Activated B cell treated with CpG ODN at 0.5 μM for 24 hours (primary cell): ENCODE measurements around the gene CLEC12A. TPM values are rescaled to one million over a fixed set of nuclear protein-coding genes. Genes with fewer than 3 reads are reported as not detected.

Experiments used
- ATAC-seq: fragments of 200-7000 bp; cut with Tn5 transposase; one replicate; pipeline ENCODE4 v1.10.0; 2021; ENCODE audit warnings: low read depth, mild to moderate bottlenecking, moderate library complexity
- CTCF ChIA-PET: fragments of 350-600 bp; sonication (Branson Sonifier 250); formaldehyde crosslinking; loops from one replicate; lab custom pipeline; 2021; ENCODE audit warnings: antibody characterized with exemption; lab: Charles Lee
- POLR2A ChIA-PET: fragments of 350-600 bp; sonication (Branson Sonifier 250); formaldehyde crosslinking; loops from one replicate; lab custom pipeline; 2021; ENCODE audit warnings: antibody characterized with exemption; lab: Charles Lee
- DNase-seq: peaks from one replicate; pipeline ENCODE4 v3.0.0; 2022
- H3K27ac Mint-ChIP-seq: one replicate; pipeline ENCODE4 v1.8.0; 2020; ENCODE audit warnings: mixed read lengths
- H3K27me3 Mint-ChIP-seq: one replicate; pipeline ENCODE4 v1.8.0; 2021; ENCODE audit warnings: mixed read lengths
- H3K36me3 Mint-ChIP-seq: one replicate; pipeline ENCODE4 v1.8.0; 2021; ENCODE audit warnings: low read depth, mixed read lengths
- H3K4me1 Mint-ChIP-seq: one replicate; pipeline ENCODE4 v1.8.0; 2021; ENCODE audit warnings: mixed read lengths
- H3K4me3 Mint-ChIP-seq: one replicate; pipeline ENCODE4 v1.8.0; 2020; ENCODE audit warnings: mild to moderate bottlenecking, mixed read lengths
- H3K9me3 Mint-ChIP-seq: one replicate; pipeline ENCODE4 v1.8.0; 2020; ENCODE audit warnings: mixed read lengths
- CTCF ChIP-seq: fragments of 200-600 bp; IDR thresholded peaks from one replicate; pipeline ENCODE4 v1.8.0; 2022; ENCODE audit warnings: antibody characterized with exemption, mild to moderate bottlenecking
- intact Hi-C: fragments of 100-400 bp; cut with micrococcal nuclease; formaldehyde crosslinking; loops from one replicate; pipeline ENCODE4 v1.15.1; 2024
- total RNA-seq: library from RNA; stranded (reverse); gene quantifications from 2 replicates; pipeline ENCODE4 v1.2.3, GENCODE V29; 2022

CLEC12A gene
- total RNA-seq, 1 donor from 2014 or later: not detected

GRCh38 chr12:9999016-9999415 lies 27.8 kb downstream of the CLEC12A start, which contains the start of gene CLEC1B:
CLEC1B (minus strand) TSS chr12:9999121; CDS start chr12:9999100, 21 bp downstream.
- intact Hi-C loops: no loop called here

GRCh38 chr12:10001171-10001776 lies 30.1 kb downstream of the CLEC12A start:
- H3K27me3 Mint-ChIP-seq: peaks cover 24% of the 10 kb centered on the region
- H3K4me1 Mint-ChIP-seq: no peaks in the 10 kb centered on the region
- intact Hi-C loops: no loop called here
- no peaks in the 10 kb centered on the region for H3K36me3 Mint-ChIP-seq
- no peaks in the 10 kb centered on the region for H3K9me3 Mint-ChIP-seq
- ChIA-PET POLR2A (no interaction called here), CTCF (no interaction called here)
- no peak overlapping the region for H3K27ac Mint-ChIP-seq
- ATAC-seq (no peak), DNase-seq (no peak)
- H3K4me3 Mint-ChIP-seq: no peak overlapping the region
- no peak for TF ChIP-seq CTCF

More at GRCh38 chr12:9999016-9999415, 27.8 kb downstream of the CLEC12A start, which contains the start of gene CLEC1B:
- DNase-seq (no peak), ATAC-seq (no peak)
- Mint-ChIP-seq H3K4me3 (no peak within 1 kb of the TSS), H3K36me3 (no peaks in the 10 kb centered on the region), H3K27me3 (peaks cover 28% of the 10 kb centered on the region), H3K4me1 (no peaks in the 10 kb centered on the region), H3K27ac (no peak within 1 kb of the TSS), H3K9me3 (no peaks in the 10 kb centered on the region)
- ChIA-PET POLR2A (no interaction called here), CTCF (interaction anchor here (2.0 kb wide), 1 partner anchor 11 kb away, joined by 5 read pairs; the partner anchor contains the start of gene CLEC12B)
- TF ChIP-seq CTCF: no peak

- ATAC-seq: no peak
These were observed 41.6 kb downstream of the CLEC12A start for GRCh38 chr12:10012630-10013330.

GRCh38 chr12:10015450-10015849 lies 44.2 kb downstream of the CLEC12A start:
- no peak for DNase-seq
- Mint-ChIP-seq H3K4me1 (no peaks in the 10 kb centered on the region), H3K27ac (no peak overlapping the region), H3K4me3 (no peak overlapping the region), H3K27me3 (peaks cover 28% of the 10 kb centered on the region), H3K36me3 (no peaks in the 10 kb centered on the region), H3K9me3 (no peaks in the 10 kb centered on the region)
- no peak for ATAC-seq
- POLR2A ChIA-PET: no interaction called here
- TF ChIP-seq CTCF: no peak
- intact Hi-C loops: no loop called here
- CTCF ChIA-PET: no interaction called here

More at GRCh38 chr12:10012630-10013330, 41.6 kb downstream of the CLEC12A start:
- H3K9me3 Mint-ChIP-seq: no peaks in the 10 kb centered on the region
- H3K27me3 Mint-ChIP-seq: peaks cover 34% of the 10 kb centered on the region
- intact Hi-C loops: loop anchor here (5.0 kb wide), 1 partner anchor 70 kb away; no protein-coding TSS in a partner anchor
- H3K27ac Mint-ChIP-seq: no peak overlapping the region
- ChIA-PET POLR2A (no interaction called here), CTCF (interaction anchor here (1.4 kb wide), 1 partner anchor 37 kb away, joined by 4 read pairs; no protein-coding TSS in a partner anchor)
- no peak overlapping the region for H3K4me3 Mint-ChIP-seq
- no peak for DNase-seq
- no peaks in the 10 kb centered on the region for H3K4me1 Mint-ChIP-seq
- no peak for TF ChIP-seq CTCF
- H3K36me3 Mint-ChIP-seq: no peaks in the 10 kb centered on the region

DNA sequence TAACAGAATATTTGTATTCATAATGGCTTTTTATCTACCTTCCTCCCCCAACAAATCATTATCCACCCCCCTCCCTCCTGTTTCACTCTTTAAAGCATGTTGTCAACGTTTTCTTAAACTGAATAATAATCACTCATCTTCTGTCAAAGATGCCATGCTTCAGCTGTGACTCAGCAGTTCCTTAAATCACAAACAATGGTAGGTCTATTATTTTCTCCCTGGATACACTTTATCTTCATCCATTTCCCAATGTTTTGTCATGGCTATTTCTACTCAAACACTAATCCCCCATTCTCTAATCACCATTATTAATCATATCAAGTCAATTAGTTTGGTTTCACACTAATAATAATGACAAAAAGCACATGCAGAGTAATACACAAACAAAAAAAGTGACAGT lies 45.7 kb downstream of the CLEC12A start:
- Mint-ChIP-seq H3K9me3 (no peaks in the 10 kb centered on the region), H3K4me3 (no peak overlapping the region), H3K27me3 (peaks cover 21% of the 10 kb centered on the region), H3K27ac (no peak overlapping the region), H3K36me3 (no peaks in the 10 kb centered on the region), H3K4me1 (no peaks in the 10 kb centered on the region)
- ChIA-PET CTCF (no interaction called here), POLR2A (no interaction called here)
- DNase-seq (no peak), ATAC-seq (no peak)
- TF ChIP-seq CTCF: no peak
- intact Hi-C loops: no loop called here
